ENCODE data around the gene SNW1.

DNA sequence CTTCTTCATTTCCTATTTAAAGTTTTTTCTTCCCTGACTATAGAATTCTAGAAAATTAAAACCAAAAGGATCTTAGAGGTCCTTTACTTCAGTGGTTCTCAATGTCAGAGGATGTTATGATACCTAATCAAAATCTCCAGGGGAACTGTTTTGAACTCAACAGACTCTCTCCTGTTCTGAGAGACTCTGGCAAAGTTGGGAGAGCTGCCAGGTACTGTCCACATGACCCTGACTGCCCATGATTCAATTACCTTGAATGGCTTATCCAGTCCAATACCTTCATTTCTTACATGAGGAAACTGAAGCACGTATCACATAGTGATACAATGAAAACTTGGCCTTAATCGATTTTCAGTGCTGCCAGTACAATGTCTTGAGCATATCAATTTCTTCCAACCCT lies 69.7 kb downstream of the SNW1 start:
- TF ChIP-seq, protein P1, sequence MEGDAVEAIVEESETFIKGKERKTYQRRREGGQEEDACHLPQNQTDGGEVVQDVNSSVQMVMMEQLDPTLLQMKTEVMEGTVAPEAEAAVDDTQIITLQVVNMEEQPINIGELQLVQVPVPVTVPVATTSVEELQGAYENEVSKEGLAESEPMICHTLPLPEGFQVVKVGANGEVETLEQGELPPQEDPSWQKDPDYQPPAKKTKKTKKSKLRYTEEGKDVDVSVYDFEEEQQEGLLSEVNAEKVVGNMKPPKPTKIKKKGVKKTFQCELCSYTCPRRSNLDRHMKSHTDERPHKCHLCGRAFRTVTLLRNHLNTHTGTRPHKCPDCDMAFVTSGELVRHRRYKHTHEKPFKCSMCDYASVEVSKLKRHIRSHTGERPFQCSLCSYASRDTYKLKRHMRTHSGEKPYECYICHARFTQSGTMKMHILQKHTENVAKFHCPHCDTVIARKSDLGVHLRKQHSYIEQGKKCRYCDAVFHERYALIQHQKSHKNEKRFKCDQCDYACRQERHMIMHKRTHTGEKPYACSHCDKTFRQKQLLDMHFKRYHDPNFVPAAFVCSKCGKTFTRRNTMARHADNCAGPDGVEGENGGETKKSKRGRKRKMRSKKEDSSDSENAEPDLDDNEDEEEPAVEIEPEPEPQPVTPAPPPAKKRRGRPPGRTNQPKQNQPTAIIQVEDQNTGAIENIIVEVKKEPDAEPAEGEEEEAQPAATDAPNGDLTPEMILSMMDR (IDR thresholded peaks at IDR 0.05; ENCODE audit: poor library complexity, severe bottlenecking) = no peak
- no peak for TF ChIP-seq EZH2 (IDR thresholded peaks at IDR 0.05; ENCODE audit: borderline replicate concordance, insufficient read depth, low read length, poor library complexity, severe bottlenecking)
- no peak for TF ChIP-seq EP300 (conservative IDR thresholded peaks at IDR 0.05; ENCODE audit: poor library complexity, severe bottlenecking)
- TF ChIP-seq TAF1 (IDR thresholded peaks at IDR 0.05; ENCODE audit: low read depth) = no peak

Data from neural cell (in vitro differentiated cells).